HG02981 (cell line): ENCODE measurements around the gene PLEKHD1.
A peak's percentile ranks its signal among the peaks of the same experiment; 100 is the strongest.
"Not testable (repeated sequence)": the region's sequence is repeated elsewhere in the genome, so short reads cannot be mapped to it uniquely, and the experiment has no call there.

Source experiments
- ATAC-seq: cut with Tn5 transposase; IDR thresholded peaks from one replicate; pipeline ENCODE4 v1.9.1; 2021; ENCODE audit warnings: mild to moderate bottlenecking, moderate library complexity; ENCODE audit not compliant: unreplicated experiment

Gene PLEKHD1

GRCh38 chr14:69481815-69482568, 2.5 kb upstream of the PLEKHD1 start:
- ATAC-seq, result peak; percentile 88

GRCh38 chr14:69483765-69484443, 624 bp upstream of the PLEKHD1 start:
- no peak for ATAC-seq

GRCh38 chr14:69485315-69485660, 760 bp downstream of the PLEKHD1 start:
- ATAC-seq, result no peak

GRCh38 chr14:69485701-69486100, 1.2 kb downstream of the PLEKHD1 start:
- no peak for ATAC-seq

GRCh38 chr14:69487226-69487625, 2.7 kb downstream of the PLEKHD1 start:
- no peak for ATAC-seq

- no peak for ATAC-seq
Measured at GRCh38 chr14:69487771-69488170, 3.2 kb downstream of the PLEKHD1 start.

- ATAC-seq, result no peak
Measured at GRCh38 chr14:69489495-69489894, 5.0 kb downstream of the PLEKHD1 start.

GRCh38 chr14:69490219-69490918, 5.8 kb downstream of the PLEKHD1 start:
- ATAC-seq, result no peak

GRCh38 chr14:69491193-69491592, 6.7 kb downstream of the PLEKHD1 start:
- no peak for ATAC-seq

GRCh38 chr14:69493038-69493437, 8.5 kb downstream of the PLEKHD1 start:
- no peak for ATAC-seq

GRCh38 chr14:69493791-69494190, 9.3 kb downstream of the PLEKHD1 start:
- ATAC-seq, result no peak

GRCh38 chr14:69495341-69495921, 10.9 kb downstream of the PLEKHD1 start:
- no peak for ATAC-seq

GRCh38 chr14:69497866-69498265, 13.3 kb downstream of the PLEKHD1 start:
- ATAC-seq, result not testable (repeated sequence)

- not testable (repeated sequence) for ATAC-seq
Measured at GRCh38 chr14:69498286-69498685, 13.8 kb downstream of the PLEKHD1 start.

- no peak for ATAC-seq
Measured at GRCh38 chr14:69499436-69499835, 14.9 kb downstream of the PLEKHD1 start.

GRCh38 chr14:69500096-69500495, 15.6 kb downstream of the PLEKHD1 start:
- no peak for ATAC-seq

- no peak for ATAC-seq
Measured at GRCh38 chr14:69500736-69501135, 16.2 kb downstream of the PLEKHD1 start.

- ATAC-seq, result no peak
Measured at GRCh38 chr14:69501423-69501838, 16.9 kb downstream of the PLEKHD1 start.

GRCh38 chr14:69504775-69505174, 20.2 kb downstream of the PLEKHD1 start:
- ATAC-seq, result no peak

- no peak for ATAC-seq
Measured at GRCh38 chr14:69505338-69506240, 21.1 kb downstream of the PLEKHD1 start.

GRCh38 chr14:69506241-69506595, 21.7 kb downstream of the PLEKHD1 start:
- no peak for ATAC-seq
